Prostate gland (tissue), 2 donors: ENCODE results near the gene RXRB. TPM values are rescaled to one million over a fixed set of nuclear protein-coding genes. Genes with fewer than 3 reads are reported as not detected.

ENCODE experiments used
- DNase-seq: peaks from one replicate; pipeline ENCODE4 v3.0.0-alpha.2; 2019; ENCODE audit warnings: low spot score
- H3K27ac ChIP-seq, 2 donors: fragments of 200-600 bp; sonication (generic); 2 replicates each; pipeline ENCODE4 v1.5.1; 2017 to 2019
- H3K27me3 ChIP-seq: fragments of 200-600 bp; sonication (generic); replicated peaks from 2 replicates; pipeline ENCODE4 v1.5.1; 2019; ENCODE audit not compliant: insufficient read depth
- H3K36me3 ChIP-seq, 2 donors: fragments of 200-600 bp; sonication (generic); 1 replicate in 1 of 2; 2 replicates in 1 of 2; pipeline versions ENCODE4 v1.5.1 to v1.8.1; 2017 to 2019
- H3K4me1 ChIP-seq: fragments of 200-600 bp; sonication (generic); replicated peaks from 2 replicates; pipeline ENCODE4 v1.5.1; 2019
- H3K4me3 ChIP-seq, 2 donors: fragments of 200-600 bp; sonication (generic); 2 replicates each; pipeline ENCODE4 v1.5.1; 2017 to 2019
- H3K9me3 ChIP-seq: fragments of 200-600 bp; sonication (generic); 2 replicates; pipeline ENCODE4 v1.5.1; 2017
- CTCF ChIP-seq, 4 experiments: fragments of 200-600 bp in 2 of 4; fragments of 450-650 bp in 2 of 4; sonication (generic) in 2 of 4; IDR thresholded peaks; 1 replicate in 3 of 4; 2 replicates in 1 of 4; pipeline ENCODE4 v1.5.1; 2016 to 2019; ENCODE audit warnings: antibody characterized with exemption in 4 of 4, mild to moderate bottlenecking in 2 of 4, moderate library complexity in 2 of 4
- POLR2A ChIP-seq: fragments of 450-650 bp; IDR thresholded peaks from one replicate; pipeline ENCODE4 v1.6.1; 2016; ENCODE audit warnings: antibody characterized with exemption, mild to moderate bottlenecking
- POLR2AphosphoS5 ChIP-seq: sonication (generic); formaldehyde crosslinking; IDR thresholded peaks from one replicate; pipeline ENCODE4 v1.6.1; 2017; ENCODE audit warnings: antibody characterized with exemption
- WGBS: methylation state at CpG from one replicate; pipeline ENCODE4 v1.1.5; 2018; 5-methylcytosine and 5-hydroxymethylcytosine counted together
- intact Hi-C: fragments of 100-400 bp; cut with DNase I; formaldehyde crosslinking; loops from one replicate; pipeline ENCODE4 v1.14.2; 2022
- total RNA-seq, 2 donors: library from RNA; depleted of rRNA; stranded (reverse); fragments of >200 nt; gene quantifications; one replicate each; pipeline ENCODE4 v1.1.0, GENCODE V29; 2016

RXRB gene
- total RNA-seq, 2 donors from 2014 or later: 30.6 to 40.5 TPM

- H3K36me3 ChIP-seq: no peaks in the 10 kb centered on the region
- WGBS: 1% methylated on average over 36 of the region's 86 CpGs
- intact Hi-C loops: no loop called here
- H3K4me1 ChIP-seq: no peaks in the 10 kb centered on the region
- H3K27me3 ChIP-seq: no peaks in the 10 kb centered on the region
- TF ChIP-seq POLR2AphosphoS5: peak; percentile 98
- TF ChIP-seq POLR2A: peak; percentile 99
- peak in 1 of 4 experiments; percentile 24 for TF ChIP-seq CTCF (IDR thresholded peaks at IDR 0.05)
- H3K27ac ChIP-seq: peak within 1 kb of the TSS; percentile 94 to 98
- H3K9me3 ChIP-seq: no peaks in the 10 kb centered on the region
- DNase-seq: peak; percentile 83
- peak within 1 kb of the TSS; percentile 96 to 97 for H3K4me3 ChIP-seq
These were observed 7.9 kb upstream of the RXRB start, which contains the start of gene RING1 for GRCh38 chr6:33208091-33208967. TSS of gene RING1 (plus strand) at chr6:33208500. CDS start at chr6:33208823, 323 bp downstream.

- Histone ChIP-seq H3K27me3 (no peaks in the 10 kb centered on the region), H3K9me3 (no peaks in the 10 kb centered on the region), H3K27ac (peak overlapping the region; percentile 94 to 98), H3K4me3 (peak overlapping the region; percentile 96 to 97), H3K4me1 (no peaks in the 10 kb centered on the region), H3K36me3 (peaks cover 0 to 4% of the 10 kb centered on the region in 2 donors)
- intact Hi-C loops: no loop called here
- WGBS: 1% methylated on average over 29 of the region's 29 CpGs
- DNase-seq: no peak
- TF ChIP-seq CTCF (IDR thresholded peaks at IDR 0.05): no peak
- TF ChIP-seq POLR2AphosphoS5: no peak
- TF ChIP-seq POLR2A: no peak
These were observed 7.2 kb upstream of the RXRB start for GRCh38 chr6:33207552-33208090.

- Histone ChIP-seq H3K9me3 (no peaks in the 10 kb centered on the region), H3K36me3 (peaks cover 0 to 6% of the 10 kb centered on the region in 2 donors), H3K4me3 (peak overlapping the region; percentile 96 to 97), H3K27me3 (no peaks in the 10 kb centered on the region), H3K27ac (peak overlapping the region; percentile 94 to 98), H3K4me1 (peaks cover 4% of the 10 kb centered on the region)
- TF ChIP-seq CTCF (IDR thresholded peaks at IDR 0.05): no peak
- no peak for TF ChIP-seq POLR2A
- no peak for TF ChIP-seq POLR2AphosphoS5
- no peak for DNase-seq
- intact Hi-C loops: no loop called here
- 19% methylated on average over 20 of the region's 20 CpGs for WGBS
These were observed 6.5 kb upstream of the RXRB start for GRCh38 chr6:33206864-33207551.

GRCh38 chr6:33206027-33206863, 5.8 kb upstream of the RXRB start:
- H3K27me3 ChIP-seq: no peaks in the 10 kb centered on the region
- no peak overlapping the region for H3K27ac ChIP-seq
- no peak for DNase-seq
- 72% methylated on average over 3 of the region's 3 CpGs for WGBS
- peaks cover 6% of the 10 kb centered on the region for H3K4me1 ChIP-seq
- H3K9me3 ChIP-seq: no peaks in the 10 kb centered on the region
- peaks cover 0 to 6% of the 10 kb centered on the region in 2 donors for H3K36me3 ChIP-seq
- no peak overlapping the region for H3K4me3 ChIP-seq
- TF ChIP-seq POLR2AphosphoS5 (no peak), CTCF (IDR thresholded peaks at IDR 0.05) (no peak), POLR2A (no peak)
- intact Hi-C loops: no loop called here
